Astrocyte of the spinal cord (primary cell): ENCODE data around the gene NYAP1.
"Not testable (repeated sequence)": the region's sequence is repeated elsewhere in the genome, so short reads cannot be mapped to it uniquely, and the experiment has no call there.

Experiments used
- DNase-seq: peaks from one replicate; pipeline ENCODE4 v3.0.0; 2011; ENCODE audit warnings: low read depth, low spot score
- H3K4me3 ChIP-seq: 2 replicates; pipeline ENCODE4 v1.5.1; 2011; ENCODE audit warnings: low read depth, mild to moderate bottlenecking, low read length, moderate library complexity
- in situ Hi-C: cut with HindIII; loops from 2 replicates; pipeline ENCODE4 v1.10.0; 2017; ENCODE audit warnings: low sequenced_read_pairs
- TF ChIP-seq, protein P1 (sequence below): IDR thresholded peaks from 2 replicates; pipeline ENCODE4 v1.5.1; 2012; ENCODE audit warnings: low read depth, mild to moderate bottlenecking, low read length, inconsistent platforms

The NYAP1 gene

DNA sequence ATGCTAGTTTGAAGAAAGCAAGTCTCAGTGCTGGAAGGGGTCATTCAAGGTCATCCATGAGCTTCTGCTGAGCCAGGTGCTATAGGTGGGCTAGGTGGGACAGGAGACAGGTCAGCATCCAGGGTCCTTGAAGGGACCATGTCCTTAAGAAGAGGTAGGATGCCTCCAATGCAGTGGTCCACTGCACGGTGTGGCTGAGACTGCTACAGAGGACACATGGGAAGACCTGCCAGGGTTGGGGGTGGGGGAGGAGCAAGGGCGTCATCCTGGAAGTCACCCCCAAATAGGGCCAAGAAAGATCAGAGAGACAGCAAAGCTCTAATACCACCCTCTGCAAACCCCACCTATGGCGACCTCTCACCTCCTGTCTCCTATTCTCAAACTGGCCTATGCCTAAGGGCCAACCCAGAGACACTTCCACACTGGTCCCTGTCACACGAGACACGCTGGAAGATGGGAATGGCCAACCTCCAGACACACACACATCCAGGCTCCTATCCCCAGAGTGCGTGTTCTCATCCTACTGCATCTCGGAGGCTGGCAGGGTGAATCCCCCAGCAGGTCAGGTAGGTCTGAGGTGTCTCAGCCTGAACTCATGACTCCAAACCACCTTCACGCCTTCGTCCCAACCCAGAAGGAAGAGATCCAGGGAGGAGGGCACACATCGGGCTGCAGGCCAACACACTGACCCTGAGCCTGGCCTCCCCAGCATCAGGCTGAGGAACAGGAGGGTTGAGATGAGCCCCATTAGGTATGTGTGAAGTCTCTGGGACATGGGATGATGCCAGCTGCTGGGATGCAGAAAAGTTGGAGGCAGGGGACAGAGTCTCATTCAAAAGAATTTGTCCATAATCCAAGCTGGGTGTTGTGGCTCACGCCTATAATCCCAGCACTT is 41.8 kb upstream of the NYAP1 start:
- in situ Hi-C loops: no loop called here
- no peak for DNase-seq
- no peak overlapping the region for H3K4me3 ChIP-seq
- TF ChIP-seq, protein P1, sequence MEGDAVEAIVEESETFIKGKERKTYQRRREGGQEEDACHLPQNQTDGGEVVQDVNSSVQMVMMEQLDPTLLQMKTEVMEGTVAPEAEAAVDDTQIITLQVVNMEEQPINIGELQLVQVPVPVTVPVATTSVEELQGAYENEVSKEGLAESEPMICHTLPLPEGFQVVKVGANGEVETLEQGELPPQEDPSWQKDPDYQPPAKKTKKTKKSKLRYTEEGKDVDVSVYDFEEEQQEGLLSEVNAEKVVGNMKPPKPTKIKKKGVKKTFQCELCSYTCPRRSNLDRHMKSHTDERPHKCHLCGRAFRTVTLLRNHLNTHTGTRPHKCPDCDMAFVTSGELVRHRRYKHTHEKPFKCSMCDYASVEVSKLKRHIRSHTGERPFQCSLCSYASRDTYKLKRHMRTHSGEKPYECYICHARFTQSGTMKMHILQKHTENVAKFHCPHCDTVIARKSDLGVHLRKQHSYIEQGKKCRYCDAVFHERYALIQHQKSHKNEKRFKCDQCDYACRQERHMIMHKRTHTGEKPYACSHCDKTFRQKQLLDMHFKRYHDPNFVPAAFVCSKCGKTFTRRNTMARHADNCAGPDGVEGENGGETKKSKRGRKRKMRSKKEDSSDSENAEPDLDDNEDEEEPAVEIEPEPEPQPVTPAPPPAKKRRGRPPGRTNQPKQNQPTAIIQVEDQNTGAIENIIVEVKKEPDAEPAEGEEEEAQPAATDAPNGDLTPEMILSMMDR: no peak

DNA sequence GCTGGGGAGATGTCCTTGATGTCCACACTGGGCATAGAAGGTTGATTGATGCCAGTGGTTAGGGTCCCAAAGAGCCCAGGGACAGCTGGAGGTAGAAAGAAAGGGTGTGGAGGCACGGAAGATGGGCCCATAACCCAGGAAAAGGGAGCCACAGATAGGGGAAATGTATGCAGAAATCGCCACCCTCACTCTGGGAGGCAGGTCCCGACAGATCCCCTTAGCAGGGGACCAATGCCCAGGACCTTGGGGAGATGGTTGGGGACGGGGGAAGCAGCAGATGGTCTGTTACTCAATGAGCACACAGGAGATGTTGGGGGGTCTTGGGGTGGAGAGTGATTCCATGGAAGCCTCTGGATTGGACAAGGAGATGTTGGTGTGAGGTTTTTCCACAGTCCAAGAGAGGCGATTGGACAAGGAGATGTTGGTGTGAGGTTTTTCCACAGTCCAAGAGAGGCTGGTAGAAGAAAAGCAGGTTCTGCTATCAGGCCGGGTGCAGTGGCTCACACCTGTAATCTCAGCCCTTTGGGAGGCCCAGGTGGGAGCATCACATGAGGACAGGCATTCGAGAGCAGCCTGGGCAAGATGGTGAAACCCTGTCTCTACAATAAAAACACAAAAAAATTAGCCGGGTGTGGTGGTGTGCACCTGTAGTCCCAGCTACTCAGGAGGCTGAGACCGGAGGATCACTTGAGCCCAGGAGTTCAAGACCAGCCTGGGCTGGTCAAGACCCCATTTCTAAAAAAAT is 40.5 kb upstream of the NYAP1 start:
- H3K4me3 ChIP-seq: no peak overlapping the region

DNA sequence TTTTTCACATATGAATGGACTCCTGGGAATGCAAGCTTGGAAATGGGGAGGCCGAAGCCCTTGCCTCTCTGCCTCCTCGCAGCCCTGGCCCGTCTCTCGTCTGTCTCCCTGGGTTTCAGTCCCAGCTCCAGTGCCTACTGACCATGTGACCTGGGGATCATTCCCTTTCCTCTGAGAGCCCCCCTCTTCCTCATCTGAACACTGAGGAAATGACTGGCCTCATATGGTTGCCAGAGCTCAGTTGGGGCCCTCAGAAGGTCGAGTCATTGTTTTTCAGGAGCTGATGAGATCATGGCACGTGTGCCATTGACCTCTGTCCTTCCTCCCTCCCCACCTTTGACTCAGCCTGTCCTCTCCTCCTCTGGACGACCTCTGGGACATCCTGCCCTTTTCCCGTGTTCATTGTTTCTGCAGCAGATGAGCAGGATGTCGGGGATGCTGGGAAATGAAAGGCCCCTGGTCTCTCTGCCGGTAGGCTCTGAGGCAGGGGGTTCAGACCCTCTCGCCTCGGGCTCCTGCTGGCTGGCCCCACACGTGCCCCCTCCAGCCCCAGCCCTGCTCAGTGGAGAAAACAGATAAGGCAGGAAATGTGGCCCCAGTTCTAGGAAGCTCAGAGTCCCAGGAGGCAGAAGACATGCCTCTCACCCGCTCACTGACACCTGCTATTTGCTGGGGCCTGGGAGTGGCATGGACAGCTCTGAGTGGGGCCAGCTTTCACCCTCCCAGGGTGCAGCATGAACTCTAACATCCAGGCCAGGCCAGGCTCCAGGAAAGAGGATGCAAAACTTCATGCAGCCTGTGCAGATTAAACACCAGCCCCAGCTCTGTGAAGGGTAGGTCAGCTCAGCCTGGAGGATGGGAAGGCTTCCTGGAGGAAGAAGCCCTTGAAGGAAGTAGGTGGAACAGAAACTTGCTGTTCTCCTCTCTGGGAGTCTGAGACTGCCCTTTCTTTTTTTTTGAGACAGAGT is 39.1 kb upstream of the NYAP1 start:
- in situ Hi-C loops: no loop called here
- TF ChIP-seq, protein P1: no peak
- DNase-seq: peak; percentile 49
- no peak overlapping the region for H3K4me3 ChIP-seq

More for the DNA sequence above, 40.5 kb upstream of the NYAP1 start:
- in situ Hi-C loops: no loop called here
- TF ChIP-seq, protein P1: no peak
- DNase-seq: no peak

DNA sequence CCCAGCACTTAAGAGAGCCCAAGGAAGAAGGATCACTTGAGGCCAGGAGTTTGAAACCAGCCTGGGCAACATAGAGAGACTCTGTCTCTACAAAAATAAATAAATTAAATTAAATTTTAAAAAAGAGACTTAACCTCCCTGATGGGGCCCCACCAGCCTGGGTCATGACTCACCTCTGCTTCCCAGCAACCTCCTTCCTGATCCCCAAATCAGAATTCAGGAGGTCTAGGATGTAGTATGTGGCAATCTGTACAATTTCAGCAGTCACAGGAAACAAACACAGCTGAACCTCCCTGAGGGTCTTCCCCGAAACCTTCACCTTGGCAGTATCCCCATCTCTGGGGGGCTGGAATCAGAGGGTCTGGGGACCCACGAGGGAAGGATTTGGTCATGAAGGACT is 37.7 kb upstream of the NYAP1 start:
- in situ Hi-C loops: no loop called here
- TF ChIP-seq, protein P1: no peak
- H3K4me3 ChIP-seq: no peak overlapping the region
- DNase-seq: no peak

DNA sequence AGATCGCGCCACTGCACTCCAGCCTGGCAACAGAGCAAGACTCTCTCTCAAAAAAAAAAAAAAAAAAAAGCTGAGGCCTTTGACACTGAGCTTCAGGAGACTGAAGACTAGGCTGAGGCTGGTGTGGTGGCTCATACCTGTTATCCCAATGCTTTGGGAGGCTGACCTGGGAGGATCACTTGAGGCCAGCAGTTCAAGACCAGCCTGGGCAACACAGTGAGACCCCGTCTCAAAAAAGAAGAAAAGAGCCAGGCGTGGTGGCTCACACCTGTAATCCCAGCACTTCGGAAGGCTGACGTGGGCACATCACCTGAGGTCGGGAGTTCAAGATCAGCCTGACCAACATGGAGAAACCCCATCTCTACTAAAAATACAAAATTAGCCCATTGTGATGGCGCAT is 36.4 kb upstream of the NYAP1 start:
- in situ Hi-C loops: not testable (repeated sequence)

DNA sequence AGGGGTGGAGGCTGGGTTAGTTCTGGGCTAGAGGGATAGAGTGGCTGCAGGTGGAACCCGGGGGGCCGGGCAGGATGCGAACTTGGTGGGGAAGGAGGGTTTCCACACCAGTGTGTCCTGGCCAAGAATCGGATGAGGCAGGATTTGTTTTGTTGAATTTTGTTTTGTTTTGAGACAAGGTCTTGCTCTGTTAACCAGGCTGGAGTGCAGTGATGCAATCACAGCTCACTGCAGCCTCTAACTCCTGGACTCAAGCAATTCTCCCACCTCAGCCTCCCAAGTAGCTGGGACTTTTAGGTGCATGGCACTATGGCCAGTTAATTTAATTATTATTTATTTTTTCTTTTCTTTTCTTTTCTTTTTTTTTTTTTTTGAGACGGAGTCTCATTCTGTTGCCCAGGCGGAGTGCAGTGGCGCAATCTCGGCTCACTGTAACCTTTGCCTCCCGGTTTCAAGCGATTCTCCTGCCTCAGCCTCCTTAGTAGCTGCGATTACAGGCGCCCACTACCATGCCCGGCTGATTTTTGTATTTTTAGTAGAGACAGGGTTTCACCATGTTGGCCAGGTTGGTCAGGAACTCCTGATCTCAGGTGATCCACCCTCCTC is 34.4 kb upstream of the NYAP1 start:
- in situ Hi-C loops: no loop called here
- TF ChIP-seq, protein P1: no peak
- H3K4me3 ChIP-seq: no peak overlapping the region
- DNase-seq: no peak

More for the DNA sequence above, 36.4 kb upstream of the NYAP1 start:
- DNase-seq, H3K4me3 ChIP-seq: not testable (repeated sequence)
